ENCODE data around the gene DRD2.
"Not testable (repeated sequence)": the region's sequence is repeated elsewhere in the genome, so short reads cannot be mapped to it uniquely, and the experiment has no call there.

Gene DRD2

DNA sequence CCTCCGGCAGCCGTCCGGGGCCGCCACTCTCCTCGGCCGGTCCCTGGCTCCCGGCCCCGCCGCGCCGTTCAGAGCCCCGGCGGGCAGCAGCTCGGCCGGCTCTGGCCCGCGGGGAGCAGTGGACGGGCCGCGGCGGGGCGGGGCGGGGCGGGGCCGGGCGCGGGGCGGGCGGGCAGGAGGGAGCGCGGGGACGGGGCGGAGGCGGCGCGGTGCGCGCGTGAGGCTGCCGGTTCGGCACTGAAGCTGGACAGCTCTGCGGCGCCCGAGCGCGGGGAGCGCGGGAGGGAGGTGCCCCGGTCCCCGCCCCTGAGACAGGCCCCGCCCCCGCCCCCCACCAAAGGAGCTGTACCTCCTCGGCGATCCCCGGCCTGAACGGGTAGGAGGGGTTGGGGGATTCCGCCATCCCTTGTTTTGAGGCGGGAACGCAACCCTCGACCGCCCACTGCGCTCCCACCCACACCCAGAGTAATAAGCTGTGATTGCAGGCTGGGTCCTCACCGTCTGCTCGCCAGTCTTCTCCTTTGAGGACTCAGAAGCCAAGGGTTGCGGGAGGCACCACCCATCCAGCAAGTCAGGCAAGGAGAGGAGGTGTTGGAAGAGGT is at the start of gene DRD2:
TSS of gene DRD2 (minus strand) at position 239 of the 602 bp plus-strand sequence. CDS start 50,747 bp downstream, outside the sequence.
- no peak for DNase-seq

- not testable (repeated sequence) for DNase-seq
Observed at GRCh38 chr11:113523906-113524305, 48.7 kb upstream of the DRD2 start.

GRCh38 chr11:113521737-113522517 is 46.7 kb upstream of the DRD2 start:
- no peak for DNase-seq

DNA sequence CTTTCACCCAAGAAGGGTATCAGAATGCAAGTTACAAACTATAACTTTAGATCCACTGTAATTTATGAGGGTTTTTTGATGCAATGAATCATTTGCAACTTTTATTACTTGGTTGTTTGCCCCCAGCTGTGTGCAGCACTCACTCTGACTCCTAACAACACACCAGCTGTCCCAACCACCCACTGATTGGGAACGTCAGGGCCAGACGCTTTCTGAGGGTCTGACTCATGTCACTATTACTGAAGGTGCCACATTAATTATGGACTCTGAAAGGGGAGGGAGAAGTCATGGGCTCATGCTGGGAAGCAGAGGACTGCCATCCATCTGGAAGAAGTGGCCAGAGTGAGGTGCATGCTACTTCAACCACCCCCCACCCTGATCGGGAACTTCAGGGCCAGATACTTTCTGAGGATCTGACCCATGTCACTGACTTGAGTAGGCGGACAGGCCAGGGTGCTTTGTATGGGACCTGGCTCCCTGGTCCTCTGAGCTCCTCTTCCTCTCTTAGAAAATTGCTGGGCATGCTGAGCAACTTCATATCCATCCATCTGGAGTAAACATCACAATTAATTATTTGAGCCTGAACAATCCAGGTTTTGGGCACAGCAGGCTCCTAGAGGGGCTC is 44.9 kb upstream of the DRD2 start:
- DNase-seq = peak; percentile 42

- no peak for DNase-seq
Observed at GRCh38 chr11:113518716-113519495, 43.7 kb upstream of the DRD2 start.

GRCh38 chr11:113517361-113517760 is 42.2 kb upstream of the DRD2 start:
- DNase-seq = no peak

- DNase-seq = peak; percentile 26
Observed at GRCh38 chr11:113514856-113515255, 39.7 kb upstream of the DRD2 start.

- no peak for DNase-seq
Observed at GRCh38 chr11:113507341-113507740, 32.1 kb upstream of the DRD2 start.

DNA sequence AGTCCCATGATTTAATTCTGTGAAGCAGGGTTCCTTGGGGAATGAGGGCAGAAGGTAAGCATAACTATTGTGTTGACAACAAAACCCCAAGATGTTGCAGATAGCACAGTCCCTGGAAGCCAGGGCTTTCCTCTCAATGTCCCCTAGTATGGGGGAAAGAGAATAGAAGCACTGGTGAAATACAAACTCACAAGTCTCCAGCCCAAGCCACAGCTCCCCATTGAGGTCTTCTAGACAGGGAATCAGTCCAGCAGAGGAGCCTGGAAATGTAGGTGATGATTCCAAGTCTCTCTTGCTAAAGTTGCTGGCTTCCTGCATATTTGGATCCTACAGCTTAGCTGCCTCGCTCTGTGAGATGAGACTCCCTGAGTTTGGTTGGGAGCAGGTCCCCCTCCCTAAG is 31.7 kb upstream of the DRD2 start:
- no peak for DNase-seq

GRCh38 chr11:113506461-113506860 is 31.3 kb upstream of the DRD2 start:
- DNase-seq = no peak

DNA sequence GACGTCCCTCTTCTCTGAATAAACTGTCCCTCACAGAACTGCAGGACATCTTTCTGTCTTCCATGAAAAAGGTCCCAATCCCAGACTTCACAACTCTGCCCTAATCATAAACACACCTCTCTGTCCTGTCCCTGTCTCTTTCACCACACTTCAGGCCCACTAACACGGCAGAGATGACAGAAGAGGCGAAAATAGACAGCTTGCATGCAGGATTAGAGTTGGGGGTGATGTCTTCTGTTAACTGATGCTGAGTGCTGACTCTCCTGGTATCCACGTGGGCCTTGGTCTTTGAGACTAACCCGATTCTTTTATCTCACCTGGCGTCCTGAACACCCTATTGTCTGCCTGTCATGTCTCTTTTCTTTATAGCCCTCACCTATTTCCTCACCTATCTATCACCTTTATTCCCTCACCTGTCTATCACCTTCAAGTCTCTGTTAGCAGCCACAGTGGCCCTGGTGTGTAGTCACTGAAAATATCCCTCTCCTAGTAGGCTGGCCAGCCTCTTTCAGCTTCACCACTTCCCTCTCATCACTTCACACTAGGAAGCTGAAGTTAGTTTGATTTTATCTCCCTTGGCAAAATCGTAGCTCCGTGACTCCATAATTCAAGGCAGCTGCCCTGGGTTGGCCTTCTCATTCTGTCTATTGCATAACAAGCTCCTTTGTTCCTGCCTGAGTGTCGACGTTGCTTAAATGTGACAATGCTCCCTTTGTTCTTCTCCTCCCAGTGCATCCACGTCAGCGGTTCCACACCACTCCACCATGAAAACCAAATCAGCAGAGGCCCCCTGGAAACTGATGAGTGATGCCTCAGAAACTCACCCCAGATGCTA is 30.6 kb upstream of the DRD2 start:
- DNase-seq = peak; percentile 84

DNA sequence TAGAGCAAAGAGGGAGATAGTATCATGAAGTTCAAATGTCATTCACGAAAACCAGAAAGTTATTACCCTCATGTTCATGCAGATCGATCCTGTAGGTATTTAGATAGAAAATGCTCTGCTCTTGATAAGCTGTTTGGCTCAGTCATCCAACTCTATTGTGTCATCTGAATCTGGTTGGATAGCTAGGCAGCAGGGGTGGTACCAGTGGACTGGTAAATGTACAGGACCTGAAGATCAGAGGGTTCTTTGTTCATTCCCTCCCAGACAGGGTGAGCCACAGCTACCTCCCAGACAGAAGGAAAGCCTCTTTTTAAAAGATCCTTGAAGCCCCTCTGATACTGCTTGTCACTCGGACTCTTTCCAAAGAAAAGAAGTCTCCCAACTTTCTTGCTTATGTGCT is 29.8 kb upstream of the DRD2 start:
- DNase-seq = peak; percentile 55

- no peak for DNase-seq
Observed at GRCh38 chr11:113504586-113504985, 29.4 kb upstream of the DRD2 start.

DNA sequence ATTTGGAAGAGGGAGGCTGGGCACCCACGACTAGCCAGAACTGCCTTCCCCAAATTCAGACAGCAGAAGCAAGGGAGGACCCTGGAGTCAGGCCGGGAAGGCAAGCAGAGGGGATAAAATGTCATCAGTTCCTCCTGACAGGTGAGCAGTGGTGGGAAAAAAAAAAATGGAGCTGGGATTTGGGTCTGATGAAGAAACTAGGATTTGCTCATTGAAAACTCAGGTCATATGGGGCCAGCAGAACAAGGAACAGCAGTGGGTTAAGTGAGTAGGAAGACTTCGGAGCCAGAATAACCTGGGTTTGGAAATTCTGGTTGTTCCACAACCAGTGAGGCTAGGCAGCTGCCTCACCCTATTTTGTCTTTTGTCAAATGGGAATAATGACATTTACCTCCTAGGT is 28.9 kb upstream of the DRD2 start:
- DNase-seq = no peak

GRCh38 chr11:113497066-113497910 is 22.1 kb upstream of the DRD2 start:
- DNase-seq = peak; percentile 19

- peak; percentile 52 for DNase-seq
Observed at GRCh38 chr11:113496026-113496651, 20.9 kb upstream of the DRD2 start.

DNA sequence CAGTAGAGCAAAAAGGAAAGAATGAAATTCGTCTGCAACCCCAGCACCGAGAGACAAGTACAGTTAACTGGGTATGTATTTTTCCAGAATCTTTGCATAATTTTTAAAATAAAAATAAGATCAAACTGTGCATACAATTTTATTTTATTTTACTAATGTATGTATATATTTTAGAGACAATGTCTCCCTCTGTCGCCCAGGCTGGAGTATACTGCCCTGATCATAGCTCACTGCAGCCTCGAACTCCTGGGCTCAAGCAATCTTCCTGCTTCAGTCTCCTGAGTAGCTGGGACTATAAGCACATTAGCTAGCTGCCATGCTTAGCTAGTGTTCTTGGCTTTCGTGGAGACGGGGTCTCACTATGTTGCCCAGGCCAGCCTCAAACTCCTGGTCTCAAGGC is 18.8 kb upstream of the DRD2 start:
- peak; percentile 15 for DNase-seq

DNA sequence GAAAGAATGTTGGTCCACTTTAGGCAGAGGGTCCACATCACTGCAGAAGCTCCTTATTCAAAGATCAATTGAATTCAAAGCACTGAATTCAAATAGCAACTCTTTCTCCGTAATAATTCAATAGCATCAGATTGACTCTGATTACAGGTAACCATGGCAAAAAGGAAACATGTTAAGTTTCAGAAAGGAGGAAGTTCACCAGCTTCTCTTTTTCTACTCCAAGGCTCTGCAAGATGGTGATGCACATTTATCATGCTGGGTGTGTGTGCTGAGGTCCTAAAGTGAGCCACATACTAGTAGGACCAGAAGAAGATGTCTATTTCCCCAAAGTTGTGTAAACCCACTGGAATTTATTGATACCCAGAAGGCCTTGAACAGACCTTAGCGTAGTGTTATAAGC is 18.0 kb upstream of the DRD2 start:
- DNase-seq = peak; percentile 14

DNA sequence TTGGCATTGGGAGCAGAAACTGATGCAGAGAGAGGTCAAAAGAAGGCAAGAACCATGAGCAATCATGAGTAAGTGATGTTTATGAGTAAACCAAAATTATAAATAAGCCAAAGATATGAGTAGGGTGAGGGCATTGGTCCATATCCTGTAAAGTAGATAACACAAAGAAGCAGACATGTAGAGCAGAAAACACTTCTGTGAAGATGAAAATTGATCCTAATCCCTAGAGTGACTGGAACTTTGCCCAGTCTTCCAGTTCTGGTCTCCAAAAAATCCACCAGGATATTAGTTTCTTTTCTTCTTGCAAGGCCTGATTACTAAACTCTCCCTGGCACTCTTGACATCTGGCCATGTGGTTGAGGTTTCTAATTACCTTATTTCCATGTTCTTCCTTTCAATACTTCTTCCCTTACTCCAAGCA is 13.7 kb upstream of the DRD2 start:
- no peak for DNase-seq

DNA sequence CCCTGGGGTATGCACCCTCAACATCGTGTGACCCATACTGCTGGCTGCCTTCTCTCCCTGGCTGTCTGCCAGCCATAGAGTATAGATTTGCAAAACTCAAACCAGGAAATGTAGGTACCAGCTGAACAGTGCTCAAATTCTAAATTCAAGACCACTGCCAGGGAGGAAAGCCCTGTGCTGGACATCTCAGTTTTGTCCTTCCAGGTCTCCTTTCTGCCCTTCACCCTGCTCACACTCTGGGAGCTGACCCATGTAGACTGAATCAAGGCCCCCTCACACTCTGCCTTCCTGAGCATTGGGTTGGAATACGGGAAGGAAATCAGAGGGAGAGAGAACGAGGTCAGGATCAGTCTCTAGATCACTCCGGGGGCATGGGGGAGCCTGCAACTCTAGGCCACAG is 12.4 kb upstream of the DRD2 start:
- DNase-seq = no peak

- no peak for DNase-seq
Observed at GRCh38 chr11:113484223-113484622, 9.0 kb upstream of the DRD2 start.

Measured in islet precursor cell (in vitro differentiated cells).